HPDE6-E6E7 (cell line): Measurements from ENCODE around the gene PHC2.

Experiments
- DNase-seq: peaks from one replicate; pipeline ENCODE4 v3.0.0; 2011; ENCODE audit warnings: missing footprints; ENCODE audit errors: extremely low spot score

The PHC2 gene

DNA sequence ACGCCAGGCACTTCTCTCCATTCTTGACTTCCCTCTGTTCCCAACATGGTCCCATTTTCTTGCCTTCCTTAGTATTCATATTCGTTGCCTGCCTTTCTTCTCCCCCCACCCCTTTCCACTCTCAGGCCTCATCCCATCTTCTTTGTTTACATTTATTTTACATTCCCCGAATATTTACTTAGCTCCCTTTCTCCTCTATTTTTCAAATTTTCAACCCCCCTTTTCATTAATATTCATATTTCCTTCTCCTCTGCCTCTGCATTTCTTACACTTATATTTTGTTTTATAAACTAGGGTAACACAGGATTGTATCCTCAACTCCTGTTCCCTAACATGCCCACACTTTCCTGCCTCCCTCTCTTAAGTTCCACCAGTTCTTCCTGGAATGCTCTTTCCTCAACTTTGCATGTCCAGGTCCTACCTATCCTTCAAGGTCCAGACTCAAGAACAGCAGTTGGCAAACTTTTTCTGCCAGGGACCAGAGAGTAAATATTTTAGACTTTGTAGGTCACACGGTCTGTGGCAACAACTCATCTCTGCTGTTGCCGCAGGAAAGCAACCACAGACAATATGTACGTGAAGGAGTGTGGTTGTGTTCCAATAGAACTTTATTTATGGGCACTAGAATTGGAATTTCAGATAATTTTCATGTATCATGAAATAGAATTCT is 80.1 kb downstream of the PHC2 start:
- DNase-seq: no peak

DNA sequence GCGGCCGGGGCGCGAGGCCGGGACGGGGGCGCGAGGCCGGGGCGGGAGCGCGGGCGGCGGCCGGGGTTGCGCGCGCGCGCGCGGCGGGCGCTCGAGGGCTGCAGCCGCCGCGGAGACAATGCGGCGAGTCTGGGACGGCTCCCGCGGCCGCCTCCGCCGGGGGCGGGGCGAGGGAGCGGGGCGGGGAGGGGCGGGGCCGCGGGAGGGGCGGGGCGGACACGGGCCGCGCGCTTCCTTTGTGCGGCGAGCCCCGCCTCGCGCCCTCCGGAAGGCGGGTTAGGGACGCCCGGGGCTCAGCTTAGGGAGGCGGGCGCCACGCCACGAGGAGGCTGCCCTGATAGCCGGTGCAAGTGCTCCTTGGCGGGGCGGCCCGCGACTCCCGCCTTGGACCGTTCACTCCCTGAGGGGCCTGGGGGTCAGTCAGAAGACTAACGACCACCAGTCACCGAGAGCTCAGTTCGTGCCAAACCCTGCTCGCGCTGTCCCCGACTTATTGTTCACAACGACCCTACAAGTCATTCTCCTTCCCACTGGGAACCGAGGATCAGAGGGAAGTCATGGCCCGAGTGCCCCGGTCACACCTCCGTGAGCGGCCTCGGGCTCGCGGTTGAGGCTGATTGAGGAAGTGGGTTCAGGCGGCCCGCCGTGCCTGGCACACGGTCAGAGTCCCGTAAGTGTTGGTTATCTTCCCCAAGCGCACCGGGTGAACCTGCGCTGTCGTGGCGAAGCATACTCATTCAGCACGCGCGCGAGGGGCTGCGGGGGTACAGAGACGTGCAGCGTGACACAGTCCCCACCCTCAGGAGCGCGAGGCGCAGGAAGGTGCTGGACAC is 80.9 kb downstream of the PHC2 start:
- peak; percentile 72 for DNase-seq

DNA sequence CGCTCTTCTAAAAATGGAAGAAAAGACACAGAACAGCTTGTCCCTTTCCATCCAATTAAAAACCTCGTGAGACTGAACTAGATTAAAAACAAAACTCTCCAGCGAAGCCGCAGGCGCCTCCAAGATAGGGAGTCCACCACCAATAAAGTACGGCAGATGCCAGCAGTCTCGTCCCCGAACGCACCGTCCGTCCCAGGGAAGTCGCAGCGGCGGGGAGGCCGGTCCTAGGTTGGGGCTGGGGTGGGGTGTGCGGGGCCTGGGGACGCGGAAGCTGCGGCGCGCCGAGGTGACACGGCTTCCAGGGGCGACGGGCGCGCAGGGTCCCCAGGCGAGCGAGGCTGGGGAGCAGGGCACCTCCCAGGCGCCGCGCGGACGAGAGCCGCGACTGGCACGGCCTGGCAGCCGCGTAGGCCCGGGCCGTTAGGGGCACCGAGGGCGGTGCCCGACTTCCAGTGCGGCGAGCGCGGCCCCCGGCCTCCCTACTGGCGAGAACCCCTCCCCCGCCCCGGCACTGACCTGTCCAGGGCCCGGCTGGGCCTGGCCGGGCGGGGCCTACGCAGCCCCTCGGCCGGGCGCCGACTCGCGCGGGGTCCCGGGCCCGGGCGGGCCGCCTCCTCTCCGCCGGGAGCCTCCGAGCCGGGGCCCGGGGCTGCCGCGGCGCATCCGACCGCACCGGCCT is 81.7 kb downstream of the PHC2 start:
- DNase-seq: no peak

DNA sequence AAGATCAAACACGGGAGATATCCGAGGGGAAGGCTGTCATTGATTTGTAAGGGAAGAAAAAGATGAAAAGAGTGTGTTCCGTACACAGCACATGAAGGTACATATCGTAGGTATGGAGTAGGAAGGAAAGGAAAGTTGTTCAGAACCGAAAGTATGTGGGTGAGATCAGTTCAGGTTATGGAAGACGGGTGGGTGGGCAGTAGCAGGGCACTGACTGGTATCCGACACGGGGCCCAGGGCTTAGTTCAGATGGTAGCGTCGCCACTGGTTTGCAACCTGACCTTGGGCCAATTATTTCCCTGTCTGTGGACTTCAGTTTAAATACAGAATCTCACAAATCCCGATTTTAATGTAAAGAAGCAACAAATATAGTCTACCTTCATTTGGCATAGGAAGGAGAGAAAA is 82.2 kb downstream of the PHC2 start:
- DNase-seq: no peak

DNA sequence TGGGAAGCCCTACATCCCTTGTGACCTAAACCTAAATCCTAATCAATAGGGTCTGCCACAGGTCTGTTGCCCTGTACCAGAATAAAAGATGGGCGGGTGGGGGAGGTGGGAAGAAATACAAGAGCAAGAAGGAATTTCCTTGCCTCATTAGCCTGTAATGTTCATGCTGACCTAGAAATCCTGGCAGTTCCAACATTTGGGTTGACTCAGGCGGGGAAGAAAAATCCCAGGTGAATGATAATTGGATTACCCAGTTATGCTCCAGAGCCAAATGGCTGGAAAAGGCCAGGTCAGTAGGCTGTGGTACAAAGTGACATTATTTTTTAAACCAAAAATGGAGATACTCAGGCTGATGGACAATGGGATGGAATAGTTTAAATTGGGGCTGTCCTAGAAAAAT is 82.7 kb downstream of the PHC2 start:
- DNase-seq: no peak

DNA sequence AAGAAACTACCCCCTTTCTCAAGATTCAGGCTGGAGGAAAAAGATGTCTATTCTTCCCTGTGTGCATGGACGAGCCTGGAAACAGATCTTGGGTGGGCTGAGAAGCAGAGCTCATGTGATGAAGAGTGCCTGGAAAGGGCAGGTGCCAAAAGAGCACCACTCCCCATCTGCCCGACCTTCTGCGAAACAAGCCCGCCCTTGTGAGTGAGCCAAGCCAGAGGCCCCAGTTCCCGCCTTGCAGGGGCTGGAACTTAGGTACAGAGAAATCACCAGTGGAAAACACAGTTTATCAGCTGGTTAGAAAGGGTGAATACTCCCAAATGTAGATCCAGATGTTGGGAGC is 83.3 kb downstream of the PHC2 start:
- DNase-seq: no peak

DNA sequence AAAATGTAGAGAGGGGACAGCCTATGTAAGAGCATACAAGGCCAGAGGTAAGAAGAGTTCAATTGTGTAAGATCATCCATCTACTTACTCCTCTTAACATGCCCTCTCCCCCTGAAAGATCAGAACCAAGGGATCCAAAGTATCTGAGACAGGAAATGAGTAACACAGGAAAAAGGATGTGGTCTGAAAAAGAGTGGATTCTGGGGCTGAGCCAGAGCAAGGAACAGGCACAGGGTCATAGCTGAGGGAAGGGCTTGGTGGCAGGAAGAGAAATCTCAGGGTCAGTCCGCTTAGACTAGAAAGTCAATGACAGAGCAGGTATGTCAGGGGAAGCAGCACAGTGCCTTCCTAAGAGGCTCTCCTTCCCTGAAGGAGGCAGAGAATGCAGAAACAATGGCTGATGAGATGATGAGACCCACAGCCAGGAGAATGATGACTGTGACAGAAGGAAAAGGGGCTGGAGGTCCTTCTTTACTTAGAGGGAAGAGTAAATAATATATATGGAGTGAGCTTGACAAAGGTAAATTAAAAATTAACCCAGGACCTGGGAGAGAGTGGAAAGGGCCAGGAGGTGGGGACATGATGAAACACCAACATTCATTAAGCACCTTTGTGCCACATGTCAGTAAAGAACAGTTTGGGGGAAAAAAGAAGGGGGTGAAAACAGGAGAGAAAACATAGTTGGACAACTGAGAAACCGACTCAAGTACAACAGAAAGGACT is 83.8 kb downstream of the PHC2 start:
- no peak for DNase-seq

DNA sequence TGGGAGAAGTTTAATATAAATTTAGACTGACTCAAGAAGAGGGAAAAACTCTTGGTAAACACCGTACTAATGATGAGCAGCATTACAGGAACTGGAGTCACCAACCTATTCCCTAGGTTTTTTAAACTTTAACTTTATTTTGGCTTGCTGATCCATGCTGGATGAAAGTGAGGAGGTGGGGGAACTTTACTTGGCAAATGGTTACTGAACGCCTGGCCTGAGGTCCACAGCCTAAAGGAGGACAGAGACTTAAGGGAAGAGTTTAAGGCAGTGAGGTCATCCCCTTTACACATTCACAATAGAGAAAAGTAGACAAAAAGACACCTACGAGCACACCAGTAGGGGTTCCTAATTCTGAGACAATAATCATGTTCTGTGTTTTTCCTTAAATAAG is 84.4 kb downstream of the PHC2 start:
- no peak for DNase-seq

DNA sequence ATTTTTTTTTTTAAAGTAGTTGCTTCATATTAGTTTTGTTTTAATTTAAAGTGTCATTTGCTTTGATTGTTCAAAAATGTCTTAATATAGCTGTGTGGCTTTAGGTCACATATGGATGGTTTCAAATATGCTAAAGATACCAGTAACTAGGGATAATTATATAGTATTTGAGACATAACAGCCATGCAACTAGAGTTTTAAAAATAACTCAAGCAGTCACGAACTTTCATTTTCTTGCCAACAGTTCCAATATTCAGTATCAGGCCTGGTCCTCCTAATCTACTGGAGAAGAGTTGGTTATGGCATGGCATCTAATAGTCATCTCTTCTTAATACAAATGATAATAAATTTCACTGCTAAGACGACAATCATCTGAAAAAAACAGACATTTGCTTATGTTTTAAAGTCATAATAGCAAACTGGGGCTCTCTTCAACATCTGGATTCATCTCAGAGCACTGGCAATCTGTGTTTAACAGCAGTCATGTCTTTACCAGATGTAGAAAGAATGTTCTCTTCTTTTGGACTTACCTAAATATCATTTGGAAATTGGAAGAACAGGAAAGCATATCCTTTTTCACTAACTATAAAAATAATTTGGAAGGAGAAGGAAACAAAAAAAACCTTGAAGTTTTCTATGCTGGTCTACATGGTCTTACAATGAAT is 85.9 kb downstream of the PHC2 start:
- no peak for DNase-seq

DNA sequence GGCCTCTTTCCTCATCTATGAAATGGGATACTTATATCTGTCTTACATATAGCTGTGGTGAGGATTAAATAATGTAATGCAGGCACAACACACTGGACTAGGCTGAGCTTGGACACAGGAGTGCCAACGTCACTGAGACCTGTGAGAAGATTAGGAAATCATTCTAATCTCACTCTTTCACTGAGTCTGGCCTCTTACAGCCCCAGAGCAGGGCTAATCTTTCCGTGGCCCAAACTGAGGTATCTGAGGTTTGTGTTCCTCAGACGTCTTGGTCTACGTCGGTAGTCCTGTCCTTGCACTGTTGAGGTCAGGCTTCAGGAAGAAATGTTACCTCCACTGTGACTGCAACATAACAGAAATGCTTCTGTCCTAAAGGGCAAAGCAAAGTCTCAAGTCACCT is 87.4 kb downstream of the PHC2 start:
- no peak for DNase-seq

DNA sequence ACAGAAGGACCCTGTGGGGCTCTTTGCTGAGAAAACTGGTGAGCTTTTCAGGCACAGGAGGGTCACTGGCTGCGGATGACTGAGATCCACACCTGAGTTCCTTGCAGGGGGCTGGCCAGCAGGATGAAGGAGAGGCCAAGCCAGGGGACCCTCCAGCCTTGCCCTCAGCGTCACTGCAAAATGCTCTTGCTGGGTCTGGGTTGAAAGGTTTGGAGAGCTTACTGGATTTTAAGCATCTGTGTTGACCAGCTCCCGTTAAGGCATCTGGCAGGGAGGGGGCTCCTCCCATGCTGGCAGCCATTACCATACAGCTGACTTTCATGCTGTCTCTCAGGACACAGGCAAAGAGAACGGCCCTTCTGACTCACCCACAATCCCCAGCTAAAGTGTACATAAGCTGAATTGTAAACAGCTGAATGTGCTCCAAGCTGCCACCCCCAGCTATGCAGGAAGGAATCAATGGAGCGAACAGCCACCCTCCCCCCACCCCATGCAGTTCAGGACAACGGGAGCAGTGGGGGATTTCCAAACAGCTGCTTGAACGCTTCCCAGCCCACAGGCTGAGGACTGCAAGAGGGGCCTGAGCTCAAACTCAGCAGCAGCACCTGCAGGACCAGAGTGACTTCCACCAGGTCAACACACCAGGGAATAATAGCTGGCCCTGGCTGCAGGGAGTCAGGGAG is 88.7 kb downstream of the PHC2 start:
- no peak for DNase-seq

DNA sequence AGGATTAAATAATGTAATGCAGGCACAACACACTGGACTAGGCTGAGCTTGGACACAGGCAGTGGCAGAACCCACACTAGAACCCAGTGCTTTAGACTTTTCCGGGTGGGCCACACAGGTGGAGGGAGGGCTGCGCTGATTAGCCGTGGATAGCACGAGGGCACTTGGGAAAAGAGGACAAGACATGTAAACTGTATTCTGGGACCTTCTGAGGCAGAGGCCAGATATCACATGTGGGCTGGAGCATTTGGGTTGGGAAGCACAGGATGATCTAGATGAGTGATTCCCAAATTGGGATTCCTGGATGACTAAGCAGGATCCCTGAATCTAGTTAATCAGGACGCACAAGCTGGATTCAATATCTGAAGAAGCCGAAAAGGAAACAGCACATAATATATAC is 89.7 kb downstream of the PHC2 start:
- no peak for DNase-seq

DNA sequence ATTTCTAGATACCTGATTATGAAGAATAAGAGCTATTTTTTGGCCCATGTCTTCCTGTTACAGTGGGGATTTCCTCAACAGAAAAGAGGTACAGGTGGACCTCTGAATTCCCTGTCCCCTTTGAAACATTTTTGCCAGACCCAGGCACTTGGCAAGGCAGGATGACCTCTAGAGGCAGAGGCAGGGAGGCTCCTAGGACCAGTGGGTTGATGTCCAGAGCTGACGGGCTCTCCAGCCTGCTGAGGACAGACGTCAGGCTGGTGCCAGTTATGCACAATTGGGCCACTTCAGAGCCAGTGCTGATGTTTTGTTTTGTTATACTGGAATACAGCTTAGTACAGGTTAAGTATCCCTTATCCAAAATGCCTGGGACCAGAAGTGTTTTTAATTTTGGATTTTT is 91.5 kb downstream of the PHC2 start:
- no peak for DNase-seq

DNA sequence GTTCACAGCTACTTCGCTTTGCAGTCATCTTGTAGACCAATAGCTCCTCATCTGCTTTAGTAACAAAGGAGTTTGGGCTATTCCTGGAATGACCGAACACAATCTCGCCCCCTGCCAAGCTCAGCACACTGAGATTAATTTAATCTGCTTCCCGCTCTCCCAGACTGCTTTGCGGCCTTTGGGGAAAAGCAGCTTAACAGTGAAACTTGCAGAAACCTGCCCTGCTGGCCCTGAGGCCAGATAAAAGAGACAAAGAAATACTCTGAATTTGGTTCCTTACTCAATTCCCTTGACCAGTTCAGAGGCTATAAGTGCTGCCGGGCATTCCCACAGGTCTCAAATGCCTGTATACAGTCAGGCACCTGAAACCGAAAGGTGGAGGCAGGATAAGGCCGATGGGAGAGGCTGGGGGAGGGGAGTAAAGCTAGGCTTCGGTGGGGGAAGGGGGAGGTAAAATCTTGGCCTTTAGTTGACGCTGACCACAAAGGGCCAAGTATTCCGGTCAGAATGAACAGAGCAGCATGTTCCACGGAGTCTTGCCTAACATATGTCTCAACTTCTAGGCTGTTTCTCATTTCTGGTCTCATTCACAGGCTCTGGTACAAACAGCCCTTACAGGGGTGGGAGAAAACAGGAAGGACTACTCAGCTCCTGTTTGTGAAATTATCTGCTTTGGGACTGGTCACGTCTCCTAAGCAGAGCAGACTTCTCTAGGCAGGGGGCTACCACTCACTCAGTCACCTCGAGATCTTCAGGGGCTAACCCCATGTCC is 92.3 kb downstream of the PHC2 start:
- DNase-seq: no peak

DNA sequence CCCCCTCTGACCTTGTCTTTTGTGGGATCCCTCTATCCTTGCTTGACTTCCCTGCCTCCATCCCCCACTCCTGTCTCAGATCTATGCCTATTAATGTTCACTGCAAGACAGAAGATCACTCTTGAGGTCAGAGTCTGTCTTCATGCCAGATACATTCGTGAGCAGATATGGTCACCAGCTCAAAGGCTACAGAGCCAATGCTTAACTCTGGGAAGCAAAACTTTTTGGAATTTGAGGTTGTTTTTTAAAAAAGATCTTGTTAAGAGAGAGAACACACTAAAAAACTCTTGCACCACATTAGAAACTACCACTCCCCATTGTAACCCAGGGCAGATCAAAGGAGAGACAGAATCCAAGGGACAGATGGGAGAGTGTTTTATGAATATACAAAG is 92.9 kb downstream of the PHC2 start:
- no peak for DNase-seq

DNA sequence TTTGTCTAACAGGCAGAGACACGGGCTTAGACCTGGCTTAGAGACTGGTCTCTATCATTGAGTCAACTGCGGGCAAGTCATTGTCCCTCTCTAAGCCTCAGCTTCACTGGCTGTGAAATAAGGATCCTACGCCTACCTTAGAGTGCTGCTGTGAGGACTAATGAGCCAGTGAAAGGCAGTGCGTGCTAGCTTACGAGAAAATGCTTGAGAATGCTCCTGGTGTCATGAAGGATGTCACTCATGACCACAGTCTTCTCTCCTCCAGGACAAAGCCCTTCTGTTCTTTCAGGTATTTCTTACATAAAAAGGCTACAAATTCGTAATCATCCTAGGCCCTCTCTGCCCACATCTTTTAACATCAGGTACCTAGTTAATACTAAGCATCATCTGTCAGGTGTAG is 93.5 kb downstream of the PHC2 start:
- no peak for DNase-seq

DNA sequence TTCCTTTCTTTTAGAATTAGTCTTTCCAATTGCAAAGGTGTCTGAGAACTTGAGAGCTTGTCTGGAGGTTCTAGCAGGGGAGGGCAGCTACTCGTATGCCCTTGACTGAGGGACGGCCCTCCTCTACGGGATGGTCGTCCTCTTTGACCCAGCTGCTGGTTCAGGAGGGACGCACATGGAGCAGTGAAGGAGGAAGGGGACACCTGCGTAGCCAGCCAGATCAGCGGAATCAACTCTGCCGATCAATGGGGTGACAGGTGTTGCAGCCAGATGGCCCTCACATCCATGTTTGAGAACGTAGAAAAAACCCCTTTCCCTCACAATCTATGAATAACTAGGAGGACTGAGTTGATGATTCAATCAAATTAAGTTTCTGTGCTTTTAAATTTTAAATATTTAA is 94.3 kb downstream of the PHC2 start:
- DNase-seq: no peak

DNA sequence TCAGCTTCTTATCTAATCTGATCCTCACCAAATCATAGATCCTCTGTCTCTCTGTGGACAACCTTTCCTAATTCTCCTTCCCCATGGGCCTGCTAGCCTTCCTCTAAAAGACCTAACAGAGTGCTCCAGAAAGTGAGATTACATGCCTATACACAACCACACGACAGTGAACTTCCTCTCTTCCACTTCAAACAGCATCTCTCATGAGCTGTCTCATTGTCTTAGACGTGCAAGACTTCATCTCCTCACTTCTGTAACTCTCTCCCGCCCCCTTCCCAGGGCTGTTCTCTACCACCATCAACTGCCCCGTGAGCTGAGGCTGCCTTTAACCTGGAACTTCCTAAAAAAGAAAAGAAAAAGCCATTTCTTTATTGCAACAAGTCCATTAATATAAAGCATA is 95.9 kb downstream of the PHC2 start:
- no peak for DNase-seq

DNA sequence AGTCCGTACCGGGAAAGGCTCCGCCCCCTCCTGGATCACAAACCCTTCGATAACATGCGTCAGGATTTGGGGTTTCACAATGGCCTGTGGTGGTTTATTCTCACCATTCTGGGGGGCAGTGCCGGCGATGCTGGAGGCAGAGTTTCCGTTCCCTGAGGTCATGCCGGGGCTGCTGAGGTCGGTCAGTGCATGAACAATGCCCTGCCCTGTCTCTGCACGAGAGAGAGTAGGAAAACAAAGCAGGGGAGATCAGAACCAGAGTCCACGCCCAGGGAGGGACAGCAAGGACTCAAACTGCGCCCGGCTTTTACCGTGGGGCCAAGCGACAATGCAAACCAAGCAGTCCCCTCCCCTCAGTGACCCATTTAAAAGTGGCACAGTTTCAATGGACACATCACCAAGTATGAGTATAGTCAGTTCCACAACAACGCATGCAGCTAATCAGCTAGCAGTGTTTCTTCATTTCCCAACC is 96.8 kb downstream of the PHC2 start:
- no peak for DNase-seq

DNA sequence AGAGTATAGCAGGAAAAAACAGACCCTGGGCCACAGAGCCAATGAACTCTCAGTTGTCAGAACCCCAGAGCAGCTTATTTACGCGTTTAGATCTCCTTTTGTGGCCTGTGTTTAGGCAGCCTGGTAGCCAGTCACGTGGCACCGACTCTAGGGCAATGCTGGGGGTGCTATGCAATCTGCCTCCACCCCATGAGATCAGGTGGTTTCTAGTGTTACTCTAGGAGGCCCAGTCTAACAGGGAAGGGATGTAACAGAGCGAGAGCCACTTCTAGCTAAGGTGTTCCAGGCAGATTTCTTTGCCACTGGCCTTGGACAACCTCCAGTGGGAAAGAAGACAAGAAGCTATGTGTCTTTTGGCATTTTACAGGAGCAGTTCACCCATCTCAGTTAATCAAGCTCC is 98.0 kb downstream of the PHC2 start:
- DNase-seq: no peak
